ENCODE data around the gene APEH. TPM values are rescaled to one million over a fixed set of nuclear protein-coding genes. Genes with fewer than 3 reads are reported as not detected.
A peak's percentile ranks its signal among the peaks of the same experiment; 100 is the strongest.

Gene APEH
- polyA plus RNA-seq, 3 donors, result 66.1 to 105 (median 92.6) TPM

DNA sequence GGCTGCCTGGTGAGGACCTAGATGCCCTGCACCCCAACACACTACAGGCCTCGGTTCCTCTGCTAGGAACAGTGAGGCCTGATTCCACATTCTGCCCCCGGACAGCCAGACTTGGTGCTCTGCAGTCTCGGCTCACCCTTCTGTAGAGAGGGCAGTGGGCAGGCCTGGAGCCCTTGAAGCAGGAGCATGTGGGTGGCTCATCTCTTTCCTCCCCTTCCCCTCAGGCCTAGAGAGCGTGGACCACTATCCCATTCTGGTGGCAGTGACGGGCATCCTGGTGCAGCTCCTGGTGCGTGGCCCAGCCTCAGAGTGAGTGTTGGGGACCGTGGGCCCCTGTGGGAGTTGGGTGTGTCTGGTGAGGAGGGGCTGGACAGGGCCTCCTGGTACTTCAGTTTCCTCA is 42.0 kb downstream of the APEH start:
- H3K9me3 ChIP-seq (replicated peaks in 1 of 2; ENCODE audit: control insufficient read depth in 1 of 2, insufficient read depth in 1 of 2, low read length in 2 of 2), result no peaks in the 10 kb centered on the region
- H3K9me3 Mint-ChIP-seq, result peaks cover 0 to 5% (median 0%) of the 10 kb centered on the region in 7 donors
- H3K4me3 Mint-ChIP-seq, result no peak overlapping the region
- peaks cover 19 to 28% of the 10 kb centered on the region in 2 donors for H3K4me1 ChIP-seq (ENCODE audit: control insufficient read depth in 1 of 2, insufficient read depth in 2 of 2, low read length in 2 of 2)
- peak in 1 of 3 donors; percentile 2 for DNase-seq
- H3K27me3 ChIP-seq (ENCODE audit: control insufficient read depth in 2 of 2, insufficient read depth in 2 of 2, low read length in 2 of 2), result peaks cover 0 to 7% of the 10 kb centered on the region in 2 donors
- peaks cover 20% of the 10 kb centered on the region for H4K20me1 ChIP-seq (ENCODE audit: insufficient read depth, low read length)
- peaks cover 28 to 31% of the 10 kb centered on the region in 2 donors for H3K36me3 Mint-ChIP-seq
- H3K27me3 Mint-ChIP-seq (ENCODE audit: low read depth in 3 of 3), result peaks cover 7 to 11% (median 9%) of the 10 kb centered on the region in 3 donors
- 93% methylated on average over 3 of the region's 7 CpGs for WGBS (ENCODE audit: insufficient coverage)
- no peak overlapping the region for H2AFZ ChIP-seq (ENCODE audit: insufficient read depth, low read depth, low read length, poor library complexity, severe bottlenecking)
- peak overlapping the region in 2 of 7 donors; percentile 20 to 36 for H3K27ac Mint-ChIP-seq
- intact Hi-C loops (cut with micrococcal nuclease), result loop anchor here in 1 of 2 donors (10.0 kb wide), 1 partner anchor 229 kb away; the partner anchor contains the start of gene RBM6
- H3K36me3 ChIP-seq (replicated peaks in 1 of 2; ENCODE audit: control insufficient read depth in 1 of 2, insufficient read depth in 2 of 2, low read length in 2 of 2), result peaks cover under 1 to 19% of the 10 kb centered on the region in 2 donors
- H3K9ac ChIP-seq (ENCODE audit: insufficient read depth, low read length, poor library complexity, severe bottlenecking), result no peak overlapping the region
- no peak overlapping the region for H3K4me2 ChIP-seq (replicated peaks; ENCODE audit: extremely low read depth, low read length, poor library complexity, severe bottlenecking)
- TF ChIP-seq, protein P1, sequence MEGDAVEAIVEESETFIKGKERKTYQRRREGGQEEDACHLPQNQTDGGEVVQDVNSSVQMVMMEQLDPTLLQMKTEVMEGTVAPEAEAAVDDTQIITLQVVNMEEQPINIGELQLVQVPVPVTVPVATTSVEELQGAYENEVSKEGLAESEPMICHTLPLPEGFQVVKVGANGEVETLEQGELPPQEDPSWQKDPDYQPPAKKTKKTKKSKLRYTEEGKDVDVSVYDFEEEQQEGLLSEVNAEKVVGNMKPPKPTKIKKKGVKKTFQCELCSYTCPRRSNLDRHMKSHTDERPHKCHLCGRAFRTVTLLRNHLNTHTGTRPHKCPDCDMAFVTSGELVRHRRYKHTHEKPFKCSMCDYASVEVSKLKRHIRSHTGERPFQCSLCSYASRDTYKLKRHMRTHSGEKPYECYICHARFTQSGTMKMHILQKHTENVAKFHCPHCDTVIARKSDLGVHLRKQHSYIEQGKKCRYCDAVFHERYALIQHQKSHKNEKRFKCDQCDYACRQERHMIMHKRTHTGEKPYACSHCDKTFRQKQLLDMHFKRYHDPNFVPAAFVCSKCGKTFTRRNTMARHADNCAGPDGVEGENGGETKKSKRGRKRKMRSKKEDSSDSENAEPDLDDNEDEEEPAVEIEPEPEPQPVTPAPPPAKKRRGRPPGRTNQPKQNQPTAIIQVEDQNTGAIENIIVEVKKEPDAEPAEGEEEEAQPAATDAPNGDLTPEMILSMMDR (IDR thresholded peaks at IDR 0.05), result no peak
- peaks cover 5% of the 10 kb centered on the region for H3K79me2 ChIP-seq (ENCODE audit: insufficient read depth, low read length)
- peaks cover 29% of the 10 kb centered on the region for H3K4me1 Mint-ChIP-seq
- no peak overlapping the region for H3K27ac ChIP-seq (ENCODE audit: low read depth in 1 of 2, low read length in 2 of 2)
- no peak overlapping the region for H3K4me3 ChIP-seq (replicated peaks in 1 of 3; ENCODE audit: low read depth in 2 of 3, low read length in 3 of 3)

DNA sequence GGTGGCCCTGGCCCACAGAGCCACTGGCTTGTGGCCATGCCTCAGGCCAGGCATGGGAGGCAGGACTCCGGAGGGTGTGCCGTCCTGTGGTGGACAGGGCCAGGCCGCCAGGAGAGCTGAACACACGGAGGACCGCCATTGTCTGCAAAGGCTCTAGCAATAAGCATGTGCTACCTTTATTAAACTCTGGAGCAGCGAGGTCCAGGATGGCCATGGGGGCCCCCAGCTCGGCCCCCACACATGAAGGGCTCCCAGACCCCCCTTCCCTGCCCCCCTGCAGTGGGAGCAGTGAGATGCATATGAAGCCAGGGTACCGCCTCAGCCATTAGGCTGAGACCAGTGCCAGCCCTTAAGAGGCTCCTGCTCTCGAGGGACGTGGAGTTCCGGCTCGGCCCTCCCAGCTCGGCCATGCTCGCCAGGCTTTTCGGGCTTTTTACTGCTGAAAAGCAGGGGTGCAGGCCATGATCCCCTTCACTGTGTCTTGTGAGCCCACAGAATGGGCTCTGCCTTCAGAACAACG is 42.6 kb downstream of the APEH start:
- Mint-ChIP-seq H3K27me3 (ENCODE audit: low read depth in 3 of 3) (peaks cover 7 to 9% (median 7%) of the 10 kb centered on the region in 3 donors), H3K4me1 (peaks cover 28% of the 10 kb centered on the region), H3K36me3 (peaks cover 30 to 32% of the 10 kb centered on the region in 2 donors), H3K9me3 (peaks cover 0 to 5% (median 0%) of the 10 kb centered on the region in 7 donors), H3K27ac (no peak overlapping the region), H3K4me3 (no peak overlapping the region)
- H3K4me3 ChIP-seq (replicated peaks in 1 of 3; ENCODE audit: low read depth in 2 of 3, low read length in 3 of 3), result no peak overlapping the region
- peaks cover 20% of the 10 kb centered on the region for H4K20me1 ChIP-seq (ENCODE audit: insufficient read depth, low read length)
- H3K27me3 ChIP-seq (ENCODE audit: control insufficient read depth in 2 of 2, insufficient read depth in 2 of 2, low read length in 2 of 2), result peaks cover 0 to 7% of the 10 kb centered on the region in 2 donors
- intact Hi-C loops (cut with micrococcal nuclease), result loop anchor here in 1 of 2 donors (10.0 kb wide), 1 partner anchor 228 kb away; the partner anchor contains the start of gene RBM6
- no peak overlapping the region for H3K9ac ChIP-seq (ENCODE audit: insufficient read depth, low read length, poor library complexity, severe bottlenecking)
- H3K36me3 ChIP-seq (replicated peaks in 1 of 2; ENCODE audit: control insufficient read depth in 1 of 2, insufficient read depth in 2 of 2, low read length in 2 of 2), result peaks cover 6 to 24% of the 10 kb centered on the region in 2 donors
- TF ChIP-seq, protein P1 (IDR thresholded peaks at IDR 0.05), result no peak
- peaks cover 5% of the 10 kb centered on the region for H3K79me2 ChIP-seq (ENCODE audit: insufficient read depth, low read length)
- no peak overlapping the region for H3K4me2 ChIP-seq (replicated peaks; ENCODE audit: extremely low read depth, low read length, poor library complexity, severe bottlenecking)
- H2AFZ ChIP-seq (ENCODE audit: insufficient read depth, low read depth, low read length, poor library complexity, severe bottlenecking), result no peak overlapping the region
- WGBS (ENCODE audit: insufficient coverage), result 99% methylated on average over 15 of the region's 16 CpGs
- peaks cover 19 to 28% of the 10 kb centered on the region in 2 donors for H3K4me1 ChIP-seq (ENCODE audit: control insufficient read depth in 1 of 2, insufficient read depth in 2 of 2, low read length in 2 of 2)
- DNase-seq, result peak in 1 of 3 donors; percentile 2
- no peak overlapping the region for H3K27ac ChIP-seq (ENCODE audit: low read depth in 1 of 2, low read length in 2 of 2)
- no peaks in the 10 kb centered on the region for H3K9me3 ChIP-seq (replicated peaks in 1 of 2; ENCODE audit: control insufficient read depth in 1 of 2, insufficient read depth in 1 of 2, low read length in 2 of 2)

All from CD14-positive monocyte (primary cell).